HG03097 (cell line): ENCODE measurements around the gene GARNL3.

ENCODE experiments used
- ATAC-seq: cut with Tn5 transposase; IDR thresholded peaks from one replicate; pipeline ENCODE4 v1.9.1; 2021; ENCODE audit not compliant: unreplicated experiment, low FRiP score

Gene GARNL3

GRCh38 chr9:127346584-127346983, 82.0 kb downstream of the GARNL3 start:
- no peak for ATAC-seq

GRCh38 chr9:127347831-127348776, 83.5 kb downstream of the GARNL3 start:
- no peak for ATAC-seq

- no peak for ATAC-seq
These were observed 85.0 kb downstream of the GARNL3 start for GRCh38 chr9:127349483-127350113.

GRCh38 chr9:127351182-127352166, 86.9 kb downstream of the GARNL3 start:
- ATAC-seq, result no peak

- ATAC-seq, result no peak
These were observed 89.3 kb downstream of the GARNL3 start for GRCh38 chr9:127353882-127354281.

GRCh38 chr9:127356906-127357305, 92.3 kb downstream of the GARNL3 start:
- no peak for ATAC-seq

GRCh38 chr9:127358023-127358535, 93.5 kb downstream of the GARNL3 start:
- ATAC-seq, result no peak

GRCh38 chr9:127358770-127359169, 94.2 kb downstream of the GARNL3 start:
- ATAC-seq, result no peak

GRCh38 chr9:127360250-127360649, 95.7 kb downstream of the GARNL3 start:
- ATAC-seq, result no peak

- ATAC-seq, result no peak
These were observed 96.3 kb downstream of the GARNL3 start for GRCh38 chr9:127360829-127361228.

- no peak for ATAC-seq
These were observed 97.0 kb downstream of the GARNL3 start for GRCh38 chr9:127361561-127361960.

- ATAC-seq, result no peak
These were observed 98.3 kb downstream of the GARNL3 start for GRCh38 chr9:127362829-127363228.

- no peak for ATAC-seq
These were observed 100.9 kb downstream of the GARNL3 start for GRCh38 chr9:127365461-127365860.

- no peak for ATAC-seq
These were observed 102.0 kb downstream of the GARNL3 start for GRCh38 chr9:127366594-127366993.

GRCh38 chr9:127368852-127369402, 104.4 kb downstream of the GARNL3 start:
- ATAC-seq, result no peak

GRCh38 chr9:127369428-127369827, 104.9 kb downstream of the GARNL3 start:
- ATAC-seq, result no peak

GRCh38 chr9:127370147-127370579, 105.6 kb downstream of the GARNL3 start:
- ATAC-seq, result no peak

- no peak for ATAC-seq
These were observed 106.4 kb downstream of the GARNL3 start for GRCh38 chr9:127370672-127371648.

GRCh38 chr9:127380479-127380878, 115.9 kb downstream of the GARNL3 start:
- ATAC-seq, result no peak
